ENCODE data around the gene RPUSD4. TPM values are rescaled to one million over a fixed set of nuclear protein-coding genes. Genes with fewer than 3 reads are reported as not detected.

Gene RPUSD4
- total RNA-seq, 2 experiments from 2014 or later, result 29.1 to 36.2 TPM

- no peak overlapping the region for H3K27ac ChIP-seq (ENCODE audit: low read depth, low read length, poor library complexity, severe bottlenecking)
- H3K79me2 ChIP-seq (ENCODE audit: insufficient read depth, low read depth, low read length), result no peaks in the 10 kb centered on the region
- H2AFZ ChIP-seq (ENCODE audit: low read length), result no peak overlapping the region
- H3K9me2 ChIP-seq (ENCODE audit: insufficient read depth, low read length), result no peaks in the 10 kb centered on the region
- DNase-seq (ENCODE audit: low spot score), result no peak
- intact Hi-C loops (cut with micrococcal nuclease; ENCODE audit: unreplicated experiment), result no loop called here
- H3K4me3 ChIP-seq (ENCODE audit: low read depth, low read length, poor library complexity, severe bottlenecking), result no peak overlapping the region
- no TSS peak for BruUV-seq (replicated peaks)
- H3K36me3 ChIP-seq (ENCODE audit: insufficient read depth, low read length), result no peaks in the 10 kb centered on the region
- ChIA-PET CTCF (ENCODE audit: unreplicated experiment) (no interaction called here), POLR2A (no interaction called here)
- H3K4me2 ChIP-seq (ENCODE audit: low read length), result no peak overlapping the region
- TF ChIP-seq CTCF (conservative IDR thresholded peaks at IDR 0.05; ENCODE audit: low read length), result no peak
- TF ChIP-seq EZH2phosphoT487 (IDR thresholded peaks at IDR 0.05; ENCODE audit: borderline replicate concordance, low read depth, low read length), result no peak
- H3K9me3 ChIP-seq (ENCODE audit: low read length), result no peaks in the 10 kb centered on the region
- no peaks in the 10 kb centered on the region for H3K4me1 ChIP-seq (ENCODE audit: insufficient read depth, low read length, poor library complexity, severe bottlenecking)
- no peaks in the 10 kb centered on the region for H4K20me1 ChIP-seq (ENCODE audit: insufficient read depth, low read length)
Measured at GRCh38 chr11:126165311-126165720, 46.1 kb downstream of the RPUSD4 start.

GRCh38 chr11:126164781-126165180 lies 46.7 kb downstream of the RPUSD4 start:
- Histone ChIP-seq H3K9me2 (ENCODE audit: insufficient read depth, low read length) (no peaks in the 10 kb centered on the region), H3K4me1 (ENCODE audit: insufficient read depth, low read length, poor library complexity, severe bottlenecking) (no peaks in the 10 kb centered on the region), H3K36me3 (ENCODE audit: insufficient read depth, low read length) (no peaks in the 10 kb centered on the region), H3K4me3 (ENCODE audit: low read depth, low read length, poor library complexity, severe bottlenecking) (no peak overlapping the region), H4K20me1 (ENCODE audit: insufficient read depth, low read length) (no peaks in the 10 kb centered on the region), H2AFZ (ENCODE audit: low read length) (no peak overlapping the region), H3K9me3 (ENCODE audit: low read length) (no peaks in the 10 kb centered on the region), H3K4me2 (ENCODE audit: low read length) (no peak overlapping the region), H3K27ac (ENCODE audit: low read depth, low read length, poor library complexity, severe bottlenecking) (no peak overlapping the region), H3K79me2 (ENCODE audit: insufficient read depth, low read depth, low read length) (no peaks in the 10 kb centered on the region)
- ChIA-PET POLR2A (no interaction called here), CTCF (ENCODE audit: unreplicated experiment) (no interaction called here)
- no TSS peak for BruUV-seq (replicated peaks)
- TF ChIP-seq EZH2phosphoT487 (IDR thresholded peaks at IDR 0.05; ENCODE audit: borderline replicate concordance, low read depth, low read length) (no peak), CTCF (conservative IDR thresholded peaks at IDR 0.05; ENCODE audit: low read length) (no peak)
- no peak for DNase-seq (ENCODE audit: low spot score)
- intact Hi-C loops (cut with micrococcal nuclease; ENCODE audit: unreplicated experiment), result no loop called here

GRCh38 chr11:126163779-126164178 lies 47.7 kb downstream of the RPUSD4 start:
- Histone ChIP-seq H2AFZ (ENCODE audit: low read length) (no peak overlapping the region), H3K4me1 (ENCODE audit: insufficient read depth, low read length, poor library complexity, severe bottlenecking) (no peaks in the 10 kb centered on the region), H3K27ac (ENCODE audit: low read depth, low read length, poor library complexity, severe bottlenecking) (no peak overlapping the region), H3K9me3 (ENCODE audit: low read length) (no peaks in the 10 kb centered on the region), H3K79me2 (ENCODE audit: insufficient read depth, low read depth, low read length) (no peaks in the 10 kb centered on the region), H4K20me1 (ENCODE audit: insufficient read depth, low read length) (no peaks in the 10 kb centered on the region), H3K36me3 (ENCODE audit: insufficient read depth, low read length) (no peaks in the 10 kb centered on the region), H3K4me3 (ENCODE audit: low read depth, low read length, poor library complexity, severe bottlenecking) (no peak overlapping the region), H3K4me2 (ENCODE audit: low read length) (no peak overlapping the region), H3K9me2 (ENCODE audit: insufficient read depth, low read length) (no peaks in the 10 kb centered on the region)
- no peak for DNase-seq (ENCODE audit: low spot score)
- no TSS peak for BruUV-seq (replicated peaks)
- no peak for TF ChIP-seq CTCF (conservative IDR thresholded peaks at IDR 0.05; ENCODE audit: low read length)
- TF ChIP-seq EZH2phosphoT487 (IDR thresholded peaks at IDR 0.05; ENCODE audit: borderline replicate concordance, low read depth, low read length), result no peak
- ChIA-PET POLR2A (no interaction called here), CTCF (ENCODE audit: unreplicated experiment) (no interaction called here)
- intact Hi-C loops (cut with micrococcal nuclease; ENCODE audit: unreplicated experiment), result no loop called here
